ENCODE data around the gene MAPK8IP3.

Gene MAPK8IP3

GRCh38 chr16:1669698-1670097 lies 36.3 kb upstream of the MAPK8IP3 start:
- H3K4me1 ChIP-seq (ENCODE audit: control insufficient read depth, insufficient read depth, low read length): peaks cover under 1% of the 10 kb centered on the region
- H3K4me2 ChIP-seq (ENCODE audit: low read length): no peak overlapping the region
- H3K36me3 ChIP-seq (ENCODE audit: insufficient read depth, low read length): peaks cover 93% of the 10 kb centered on the region
- no peaks in the 10 kb centered on the region for H3K27me3 ChIP-seq (ENCODE audit: control insufficient read depth, insufficient read depth, low read length)
- no peak overlapping the region for H3K4me3 ChIP-seq (ENCODE audit: low read length)
- no peaks in the 10 kb centered on the region for H3K9me3 ChIP-seq (replicated peaks; ENCODE audit: low read length)
- no peak overlapping the region for H3K9ac ChIP-seq (ENCODE audit: low read depth, low read length)

- Histone ChIP-seq H3K4me2 (ENCODE audit: low read length) (no peak overlapping the region), H3K4me3 (ENCODE audit: low read length) (no peak overlapping the region), H3K4me1 (ENCODE audit: control insufficient read depth, insufficient read depth, low read length) (peaks cover 7% of the 10 kb centered on the region), H3K9me3 (replicated peaks; ENCODE audit: low read length) (no peaks in the 10 kb centered on the region), H3K36me3 (ENCODE audit: insufficient read depth, low read length) (peaks cover 92% of the 10 kb centered on the region), H3K27me3 (ENCODE audit: control insufficient read depth, insufficient read depth, low read length) (no peaks in the 10 kb centered on the region), H3K9ac (ENCODE audit: low read depth, low read length) (no peak overlapping the region)
Measured at GRCh38 chr16:1670371-1670770, 35.6 kb upstream of the MAPK8IP3 start.

GRCh38 chr16:1670866-1671265 lies 35.1 kb upstream of the MAPK8IP3 start:
- no peaks in the 10 kb centered on the region for H3K9me3 ChIP-seq (replicated peaks; ENCODE audit: low read length)
- H3K9ac ChIP-seq (ENCODE audit: low read depth, low read length): no peak overlapping the region
- no peak overlapping the region for H3K4me3 ChIP-seq (ENCODE audit: low read length)
- H3K4me1 ChIP-seq (ENCODE audit: control insufficient read depth, insufficient read depth, low read length): peaks cover 8% of the 10 kb centered on the region
- no peaks in the 10 kb centered on the region for H3K27me3 ChIP-seq (ENCODE audit: control insufficient read depth, insufficient read depth, low read length)
- no peak overlapping the region for H3K4me2 ChIP-seq (ENCODE audit: low read length)
- peaks cover 92% of the 10 kb centered on the region for H3K36me3 ChIP-seq (ENCODE audit: insufficient read depth, low read length)

- no peak overlapping the region for H3K9ac ChIP-seq (ENCODE audit: low read depth, low read length)
- no peak overlapping the region for H3K4me3 ChIP-seq (ENCODE audit: low read length)
- H3K36me3 ChIP-seq (ENCODE audit: insufficient read depth, low read length): peaks cover 72% of the 10 kb centered on the region
- H3K4me1 ChIP-seq (ENCODE audit: control insufficient read depth, insufficient read depth, low read length): peaks cover 8% of the 10 kb centered on the region
- no peaks in the 10 kb centered on the region for H3K9me3 ChIP-seq (replicated peaks; ENCODE audit: low read length)
- H3K4me2 ChIP-seq (ENCODE audit: low read length): no peak overlapping the region
- H3K27me3 ChIP-seq (ENCODE audit: control insufficient read depth, insufficient read depth, low read length): no peaks in the 10 kb centered on the region
Measured at GRCh38 chr16:1673424-1674151, 32.4 kb upstream of the MAPK8IP3 start.

- Histone ChIP-seq H3K9me3 (replicated peaks; ENCODE audit: low read length) (no peaks in the 10 kb centered on the region), H3K9ac (ENCODE audit: low read depth, low read length) (no peak overlapping the region), H3K4me3 (ENCODE audit: low read length) (no peak overlapping the region), H3K27me3 (ENCODE audit: control insufficient read depth, insufficient read depth, low read length) (no peaks in the 10 kb centered on the region), H3K4me1 (ENCODE audit: control insufficient read depth, insufficient read depth, low read length) (peaks cover 14% of the 10 kb centered on the region), H3K4me2 (ENCODE audit: low read length) (no peak overlapping the region), H3K36me3 (ENCODE audit: insufficient read depth, low read length) (peaks cover 65% of the 10 kb centered on the region)
Measured at GRCh38 chr16:1674306-1674705, 31.7 kb upstream of the MAPK8IP3 start.

- H3K9ac ChIP-seq (ENCODE audit: low read depth, low read length): no peak overlapping the region
- no peak overlapping the region for H3K4me2 ChIP-seq (ENCODE audit: low read length)
- H3K9me3 ChIP-seq (replicated peaks; ENCODE audit: low read length): no peaks in the 10 kb centered on the region
- no peak overlapping the region for H3K4me3 ChIP-seq (ENCODE audit: low read length)
- no peaks in the 10 kb centered on the region for H3K27me3 ChIP-seq (ENCODE audit: control insufficient read depth, insufficient read depth, low read length)
- H3K36me3 ChIP-seq (ENCODE audit: insufficient read depth, low read length): peaks cover 60% of the 10 kb centered on the region
- H3K4me1 ChIP-seq (ENCODE audit: control insufficient read depth, insufficient read depth, low read length): peaks cover 15% of the 10 kb centered on the region
Measured at GRCh38 chr16:1674751-1675664, 31.0 kb upstream of the MAPK8IP3 start.

GRCh38 chr16:1676661-1677060 lies 29.3 kb upstream of the MAPK8IP3 start:
- H3K27me3 ChIP-seq (ENCODE audit: control insufficient read depth, insufficient read depth, low read length): no peaks in the 10 kb centered on the region
- no peak overlapping the region for H3K4me3 ChIP-seq (ENCODE audit: low read length)
- no peaks in the 10 kb centered on the region for H3K9me3 ChIP-seq (replicated peaks; ENCODE audit: low read length)
- no peak overlapping the region for H3K4me2 ChIP-seq (ENCODE audit: low read length)
- H3K4me1 ChIP-seq (ENCODE audit: control insufficient read depth, insufficient read depth, low read length): peaks cover 15% of the 10 kb centered on the region
- H3K36me3 ChIP-seq (ENCODE audit: insufficient read depth, low read length): peaks cover 51% of the 10 kb centered on the region
- no peak overlapping the region for H3K9ac ChIP-seq (ENCODE audit: low read depth, low read length)

- Histone ChIP-seq H3K4me1 (ENCODE audit: control insufficient read depth, insufficient read depth, low read length) (peaks cover 15% of the 10 kb centered on the region), H3K27me3 (ENCODE audit: control insufficient read depth, insufficient read depth, low read length) (no peaks in the 10 kb centered on the region), H3K9me3 (replicated peaks; ENCODE audit: low read length) (no peaks in the 10 kb centered on the region), H3K4me3 (ENCODE audit: low read length) (no peak overlapping the region), H3K4me2 (ENCODE audit: low read length) (peak overlapping the region; percentile 99), H3K36me3 (ENCODE audit: insufficient read depth, low read length) (peaks cover 46% of the 10 kb centered on the region), H3K9ac (ENCODE audit: low read depth, low read length) (no peak overlapping the region)
Measured at GRCh38 chr16:1677339-1677738, 28.7 kb upstream of the MAPK8IP3 start.

- peaks cover 15% of the 10 kb centered on the region for H3K4me1 ChIP-seq (ENCODE audit: control insufficient read depth, insufficient read depth, low read length)
- H3K36me3 ChIP-seq (ENCODE audit: insufficient read depth, low read length): peaks cover 39% of the 10 kb centered on the region
- peak within 1 kb of the TSS; percentile 85 for H3K9ac ChIP-seq (ENCODE audit: low read depth, low read length)
Measured at GRCh38 chr16:1677942-1678499, 28.0 kb upstream of the MAPK8IP3 start, which contains the start of gene JPT2. TSS of gene JPT2 (plus strand) at chr16:1678279. CDS start at chr16:1678313, 34 bp downstream.

GRCh38 chr16:1678500-1679098 lies 27.4 kb upstream of the MAPK8IP3 start:
- peak overlapping the region; percentile 87 for H3K4me3 ChIP-seq (ENCODE audit: low read length)
- peak overlapping the region; percentile 85 for H3K9ac ChIP-seq (ENCODE audit: low read depth, low read length)
- H3K27me3 ChIP-seq (ENCODE audit: control insufficient read depth, insufficient read depth, low read length): no peaks in the 10 kb centered on the region
- H3K9me3 ChIP-seq (replicated peaks; ENCODE audit: low read length): no peaks in the 10 kb centered on the region
- peaks cover 33% of the 10 kb centered on the region for H3K36me3 ChIP-seq (ENCODE audit: insufficient read depth, low read length)
- H3K4me1 ChIP-seq (ENCODE audit: control insufficient read depth, insufficient read depth, low read length): peaks cover 15% of the 10 kb centered on the region
- H3K4me2 ChIP-seq (ENCODE audit: low read length): peak overlapping the region; percentile 99

More at GRCh38 chr16:1677942-1678499, 28.0 kb upstream of the MAPK8IP3 start, which contains the start of gene JPT2:
- H3K27me3 ChIP-seq (ENCODE audit: control insufficient read depth, insufficient read depth, low read length): no peaks in the 10 kb centered on the region
- H3K4me3 ChIP-seq (ENCODE audit: low read length): peak within 1 kb of the TSS; percentile 87
- no peaks in the 10 kb centered on the region for H3K9me3 ChIP-seq (replicated peaks; ENCODE audit: low read length)
- peak within 1 kb of the TSS; percentile 99 for H3K4me2 ChIP-seq (ENCODE audit: low read length)

- H3K4me3 ChIP-seq (ENCODE audit: low read length): no peak overlapping the region
- no peaks in the 10 kb centered on the region for H3K9me3 ChIP-seq (replicated peaks; ENCODE audit: low read length)
- H3K9ac ChIP-seq (ENCODE audit: low read depth, low read length): no peak overlapping the region
- peaks cover 8% of the 10 kb centered on the region for H3K4me1 ChIP-seq (ENCODE audit: control insufficient read depth, insufficient read depth, low read length)
- H3K36me3 ChIP-seq (ENCODE audit: insufficient read depth, low read length): peaks cover 30% of the 10 kb centered on the region
- no peaks in the 10 kb centered on the region for H3K27me3 ChIP-seq (ENCODE audit: control insufficient read depth, insufficient read depth, low read length)
- peak overlapping the region; percentile 99 for H3K4me2 ChIP-seq (ENCODE audit: low read length)
Measured at GRCh38 chr16:1680361-1680760, 25.6 kb upstream of the MAPK8IP3 start.

All from skeletal muscle satellite cell (primary cell).